GM19397 (cell line): ENCODE data around the gene DCT.

Experiments used
- ATAC-seq: cut with Tn5 transposase; IDR thresholded peaks from one replicate; pipeline ENCODE4 v1.9.1; 2021; ENCODE audit warnings: mild to moderate bottlenecking, moderate library complexity; ENCODE audit not compliant: unreplicated experiment

The DCT gene

DNA sequence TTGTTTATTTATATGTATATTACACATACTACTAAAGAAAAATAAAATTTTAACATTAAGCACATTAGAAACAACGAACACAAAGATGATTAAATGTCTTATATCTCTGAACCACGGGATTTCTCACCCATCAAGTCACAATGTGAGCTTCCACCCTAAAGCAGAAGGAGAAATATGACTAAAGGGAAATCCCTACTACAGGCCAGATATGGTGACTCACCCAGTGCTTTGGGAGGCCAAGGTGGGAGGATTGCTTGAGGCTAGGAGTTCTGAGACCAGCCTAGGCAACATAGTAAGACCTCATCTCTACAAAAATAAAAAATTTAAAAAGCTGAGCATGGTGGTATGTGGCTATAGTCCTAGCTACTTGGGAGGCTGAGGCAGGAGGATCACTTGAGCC, 24.6 kb downstream of the DCT start:
- no peak for ATAC-seq

DNA sequence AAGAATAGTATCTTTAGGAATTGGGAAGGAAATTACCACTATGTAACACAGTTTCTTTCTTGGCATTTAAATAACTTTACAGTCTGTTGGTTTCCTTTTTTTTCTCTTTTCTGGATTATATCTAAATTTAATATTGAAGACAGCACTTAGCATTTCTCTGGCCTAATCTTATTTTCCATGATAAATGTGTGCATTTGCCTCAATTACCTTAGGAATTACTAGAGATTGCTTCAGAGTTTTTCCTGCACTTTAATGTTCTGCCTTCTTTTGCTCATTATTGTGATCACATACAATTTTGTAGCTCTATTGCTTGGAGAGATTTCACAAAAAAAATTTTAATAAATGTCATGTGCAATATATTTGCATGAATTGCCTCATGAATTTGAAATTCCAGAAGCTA, 25.1 kb downstream of the DCT start:
- no peak for ATAC-seq

DNA sequence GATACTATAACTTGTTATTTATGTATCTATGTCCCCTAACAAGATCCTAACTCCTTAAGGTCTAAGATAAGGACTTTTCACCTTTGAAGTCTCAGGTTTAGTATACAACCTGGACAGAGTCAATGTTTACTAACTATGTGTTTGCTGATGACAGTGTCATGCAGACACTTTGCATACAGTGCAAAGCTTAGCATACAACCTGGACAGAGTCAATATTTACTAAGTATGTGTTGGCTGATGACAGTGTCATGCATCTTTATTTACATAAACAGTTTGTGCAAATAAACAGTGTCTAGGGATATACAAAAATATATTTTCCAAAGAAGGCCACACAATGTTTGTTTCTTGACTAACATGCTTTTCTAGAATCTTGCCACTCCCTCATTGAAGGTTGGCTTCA, 34.7 kb downstream of the DCT start:
- no peak for ATAC-seq

DNA sequence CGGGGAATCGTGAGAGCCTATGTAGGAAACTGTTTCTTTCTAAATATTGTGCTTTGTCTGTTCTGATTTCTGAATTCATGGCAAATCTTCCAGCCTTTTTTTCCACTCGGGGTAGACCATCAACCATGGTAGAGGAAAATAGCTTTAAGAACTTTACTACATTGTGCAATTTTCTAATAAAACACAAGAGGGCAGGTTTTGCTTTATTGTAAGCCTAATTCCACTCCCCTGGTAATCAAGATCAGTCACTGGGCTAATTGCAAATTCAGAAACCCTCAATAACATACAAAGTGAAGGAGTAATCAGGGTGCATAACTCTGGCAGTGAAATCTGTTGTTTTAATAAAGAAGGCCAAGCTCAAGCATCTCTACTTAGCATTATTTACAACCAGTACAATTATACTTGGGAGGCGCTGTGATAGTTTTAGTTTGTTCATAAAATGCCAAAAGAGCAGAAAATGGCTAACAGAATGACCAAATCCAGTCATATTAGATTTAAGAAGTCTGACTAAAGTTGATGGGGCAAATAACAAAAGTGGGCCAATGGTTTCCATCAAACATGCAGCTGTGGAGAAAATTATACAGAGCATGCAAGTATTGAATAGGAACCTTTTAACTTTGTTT, 43.8 kb downstream of the DCT start:
- no peak for ATAC-seq

DNA sequence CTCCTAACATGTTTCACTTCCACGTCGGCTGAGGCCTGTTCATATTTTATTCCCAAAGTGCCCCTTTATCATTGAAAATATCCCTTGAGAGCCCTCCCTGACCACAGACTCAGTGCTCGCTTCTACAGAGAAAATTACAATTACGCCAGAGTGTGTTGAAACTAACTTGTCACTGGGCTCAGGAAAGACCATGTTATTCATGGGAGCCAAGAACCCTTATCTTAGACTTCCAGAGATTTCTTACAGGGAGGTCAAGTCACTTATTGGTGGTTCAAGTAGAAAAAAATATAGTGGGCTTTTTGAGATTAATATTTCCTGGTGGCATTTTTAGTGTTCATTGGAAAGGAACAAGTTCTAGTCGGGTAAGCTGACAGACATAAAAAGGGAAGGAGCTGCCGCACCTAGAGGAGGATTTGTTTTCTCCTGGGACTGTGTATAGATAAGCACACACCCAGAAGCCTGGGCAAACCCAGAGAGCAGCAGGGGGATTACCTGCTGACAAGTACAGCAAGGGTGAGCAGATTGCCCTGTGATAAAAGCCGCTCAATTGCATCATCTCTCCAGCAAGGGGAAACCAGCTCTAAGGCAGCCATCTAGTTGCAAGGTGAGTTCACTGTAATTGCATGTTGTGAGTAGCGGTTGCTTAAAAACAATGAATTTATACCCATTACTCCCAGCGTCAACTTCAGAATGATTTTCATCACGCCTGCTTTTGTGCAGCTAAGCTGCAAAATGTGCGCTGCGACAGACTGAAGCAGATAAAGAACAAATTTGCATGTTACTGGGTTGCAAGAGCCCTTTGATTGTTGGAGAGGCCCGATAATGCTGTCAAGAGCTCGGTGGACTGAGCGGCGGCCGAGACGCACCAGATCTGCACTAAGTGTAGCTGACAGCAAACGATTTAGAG, 46.2 kb downstream of the DCT start:
- ATAC-seq = peak; percentile 75

DNA sequence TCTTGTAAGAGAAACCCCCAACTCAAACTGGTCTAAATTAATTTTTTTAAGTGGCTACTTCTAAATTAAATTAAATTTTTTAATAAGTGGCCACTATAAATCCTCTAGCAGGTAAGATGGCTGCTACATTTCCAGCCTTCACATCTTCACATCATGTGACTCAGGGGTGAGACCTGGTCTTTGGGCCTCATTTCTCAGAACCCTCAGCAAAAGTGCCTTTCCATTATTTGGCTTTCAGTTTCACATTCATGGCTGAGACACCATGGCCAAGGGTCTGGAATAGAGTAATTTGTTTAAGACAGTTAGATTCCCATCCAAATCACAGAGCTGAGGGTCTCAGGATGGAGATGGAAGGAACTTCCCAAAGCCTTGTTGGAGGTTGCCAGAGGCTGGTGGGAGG, 47.5 kb downstream of the DCT start:
- no peak for ATAC-seq

DNA sequence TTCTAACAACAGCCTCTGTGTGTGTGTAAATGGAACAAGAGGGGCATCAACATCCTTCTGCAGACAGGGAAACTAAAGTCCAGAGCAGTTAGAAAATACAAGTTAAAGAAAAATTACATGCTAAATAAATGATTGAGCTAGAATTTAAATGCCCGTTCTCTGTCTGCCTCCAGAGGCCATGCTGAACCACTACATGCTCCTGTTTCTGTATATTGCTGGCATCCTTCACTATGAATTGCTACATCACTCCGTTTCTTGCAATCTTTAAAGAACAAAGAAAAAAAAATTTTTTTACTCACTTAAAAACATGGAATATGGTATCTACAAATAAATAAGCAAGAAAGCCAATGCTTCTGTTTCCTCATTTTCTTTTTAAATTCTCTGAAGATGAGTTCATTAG, 47.9 kb downstream of the DCT start:
- no peak for ATAC-seq

DNA sequence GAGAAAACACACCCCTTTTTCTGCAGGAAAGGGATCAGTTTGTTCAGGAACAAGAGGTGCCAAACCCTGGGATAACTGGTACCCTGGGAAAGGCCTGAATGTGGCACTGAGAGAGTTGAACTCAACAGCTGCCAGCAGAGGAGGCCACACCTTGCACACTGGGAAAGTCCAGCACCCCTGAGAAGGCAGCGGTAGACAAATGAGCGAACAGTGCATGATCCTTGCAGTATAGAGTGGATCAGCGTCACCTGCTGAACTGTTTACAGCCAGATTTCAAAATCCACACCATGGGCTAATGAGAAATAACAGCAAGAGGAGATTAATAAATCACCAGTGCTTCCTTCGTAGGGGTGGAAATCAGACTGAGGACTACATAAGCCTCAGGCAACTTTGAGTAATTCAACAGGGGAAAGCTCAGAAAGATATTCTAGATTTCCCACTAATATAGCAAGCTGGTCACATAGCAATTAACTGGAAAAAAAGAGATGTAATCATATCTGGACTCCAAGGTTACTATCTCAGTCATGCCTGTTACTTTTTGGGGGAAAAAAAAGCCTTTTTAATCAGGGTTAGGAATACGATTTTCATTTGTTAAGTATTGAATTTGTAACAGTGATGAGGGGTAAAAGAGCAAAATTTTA, 52.0 kb downstream of the DCT start:
- ATAC-seq = no peak

DNA sequence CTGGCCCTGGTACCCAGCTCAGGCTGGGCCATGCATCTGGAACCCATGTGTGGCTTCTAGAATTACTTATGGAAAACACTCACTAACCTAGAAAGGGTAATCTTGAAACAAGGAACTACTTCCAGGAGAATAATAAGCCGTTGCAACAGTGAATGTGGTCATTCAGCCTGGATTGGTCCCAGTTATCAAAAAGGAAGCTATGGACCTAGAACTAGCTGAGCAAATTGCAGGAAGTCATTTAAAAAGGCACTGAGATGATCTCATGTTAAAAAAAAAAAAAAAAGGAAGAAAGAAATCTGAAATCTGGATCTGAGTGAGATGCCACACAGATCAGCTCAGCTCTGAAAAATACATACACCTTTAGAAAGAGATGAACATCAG, 59.6 kb downstream of the DCT start:
- ATAC-seq = no peak

DNA sequence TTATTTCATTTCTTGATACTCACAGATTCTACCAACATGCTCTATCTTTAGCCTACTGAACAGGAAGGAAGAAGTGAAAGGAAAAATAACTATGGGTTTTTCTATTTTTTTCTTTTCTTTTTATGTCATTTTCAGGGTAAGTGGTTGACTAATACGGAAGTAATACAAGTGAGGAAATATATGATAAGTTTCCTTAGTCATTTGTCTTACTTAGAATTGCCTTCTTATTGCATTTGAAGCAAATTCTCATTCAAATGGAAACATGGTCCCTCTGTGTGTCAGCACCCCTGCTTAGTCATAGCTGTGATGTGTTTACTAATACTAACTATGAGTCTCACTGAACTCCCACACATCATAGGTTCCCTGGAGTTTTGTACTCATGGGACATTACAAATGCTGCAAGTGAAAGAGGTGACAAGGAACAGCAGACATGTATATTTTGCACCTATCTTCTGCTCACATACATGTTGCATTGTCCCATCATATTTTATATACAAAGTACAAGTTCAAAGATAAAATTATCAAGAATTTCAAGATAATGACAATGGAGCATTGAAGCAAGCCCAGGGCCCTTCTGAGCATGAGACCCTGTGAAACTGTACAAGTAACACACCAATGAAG, 60.1 kb downstream of the DCT start:
- no peak for ATAC-seq

DNA sequence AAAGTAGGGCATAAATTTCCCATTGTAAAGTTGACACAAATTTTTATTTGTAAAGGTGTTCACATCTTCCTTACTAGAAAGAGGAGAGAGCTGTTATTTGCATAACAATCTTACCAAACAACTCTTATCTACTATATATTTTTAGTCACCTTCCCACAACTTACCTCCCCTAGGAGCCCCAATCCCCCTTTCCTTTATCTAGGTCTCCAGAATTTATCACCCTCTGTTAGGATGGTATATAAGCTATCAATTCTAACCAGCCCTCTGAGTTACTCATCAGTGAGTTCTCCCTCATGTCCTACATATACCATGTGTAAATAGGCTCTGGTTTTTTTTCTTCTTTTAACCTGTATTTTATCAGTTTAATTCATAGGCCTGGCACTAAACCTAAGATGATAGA, 62.2 kb downstream of the DCT start:
- ATAC-seq = no peak

DNA sequence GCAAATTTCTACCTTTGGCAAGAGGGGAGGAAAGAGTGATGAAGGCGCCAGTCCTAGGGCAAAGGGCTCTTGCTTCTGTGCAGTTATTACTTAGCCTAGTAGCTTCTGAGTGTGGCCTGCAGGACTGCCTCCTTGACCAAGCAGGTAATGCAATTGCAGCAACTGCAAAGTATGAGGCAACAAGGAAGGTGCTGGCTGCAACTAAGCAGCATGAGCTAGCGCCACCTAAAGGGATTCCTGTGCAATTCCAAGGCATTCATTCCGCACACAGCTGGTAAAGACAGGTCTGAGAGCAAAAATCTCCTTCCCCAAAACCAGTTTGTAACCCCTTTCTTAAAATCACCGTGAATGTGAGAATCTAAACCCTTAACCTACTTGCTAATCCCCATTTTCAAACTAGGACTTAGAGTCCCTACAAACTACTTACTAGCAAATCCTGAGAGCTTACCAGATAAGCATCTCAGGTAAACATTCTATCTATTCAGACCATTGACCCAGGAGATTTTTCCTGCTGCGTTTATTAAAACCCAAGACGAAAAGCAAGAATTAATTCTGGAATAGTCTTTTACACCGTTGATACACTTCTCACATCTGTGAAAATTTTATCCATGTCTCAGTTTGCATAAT, 62.9 kb downstream of the DCT start:
- ATAC-seq = no peak

DNA sequence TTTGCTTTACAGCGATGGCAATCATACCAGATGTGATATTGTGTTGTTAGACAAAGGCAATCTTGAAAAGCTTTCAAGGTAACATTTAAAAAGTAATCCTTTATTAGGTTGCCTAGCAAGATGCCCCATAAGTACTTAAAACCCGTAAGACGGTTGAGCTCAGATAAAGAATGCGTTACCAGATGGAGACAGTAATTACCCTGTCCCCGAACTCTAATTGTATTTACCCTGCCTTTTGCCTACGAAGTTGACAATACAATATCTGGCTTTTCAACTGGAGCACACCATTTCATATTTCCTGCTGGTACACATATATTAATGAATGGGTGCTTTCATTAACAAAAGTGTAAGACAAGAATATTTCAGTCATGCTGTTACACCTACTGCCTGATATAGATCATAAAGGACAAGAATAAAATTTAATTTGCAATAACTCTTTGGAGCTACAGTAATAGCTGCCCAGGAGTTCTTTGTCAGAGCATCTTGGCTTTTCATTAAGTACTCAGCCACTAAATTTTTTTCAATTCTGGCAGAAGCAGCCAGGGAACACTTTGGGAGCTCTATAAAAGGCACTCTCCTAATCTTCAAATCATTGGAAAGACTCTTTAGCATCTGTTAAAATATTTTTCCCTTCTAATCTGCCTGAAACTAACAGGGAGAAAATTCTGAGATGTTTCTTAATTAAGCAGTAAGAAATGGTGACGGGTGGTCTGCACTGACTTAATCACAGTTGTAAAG, 63.8 kb downstream of the DCT start:
- no peak for ATAC-seq

DNA sequence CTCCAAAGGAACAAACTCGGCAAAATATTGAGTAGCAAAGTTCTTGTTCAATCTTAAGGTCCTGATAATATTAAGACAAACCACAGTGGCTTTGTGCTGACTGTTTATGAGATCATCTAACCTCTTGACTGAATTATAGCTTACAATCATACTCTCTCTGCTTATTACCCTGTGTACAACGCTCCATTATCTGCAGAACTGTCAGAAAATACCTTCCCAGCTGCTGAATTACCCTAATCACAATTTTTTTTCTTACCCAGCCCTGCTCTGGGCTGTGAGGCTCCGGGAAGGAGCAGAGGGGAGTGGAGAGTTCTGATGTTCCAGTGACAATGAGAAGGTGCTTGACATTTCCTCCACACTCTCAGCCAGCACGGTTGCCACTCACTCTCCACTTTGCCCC, 64.8 kb downstream of the DCT start:
- no peak for ATAC-seq

DNA sequence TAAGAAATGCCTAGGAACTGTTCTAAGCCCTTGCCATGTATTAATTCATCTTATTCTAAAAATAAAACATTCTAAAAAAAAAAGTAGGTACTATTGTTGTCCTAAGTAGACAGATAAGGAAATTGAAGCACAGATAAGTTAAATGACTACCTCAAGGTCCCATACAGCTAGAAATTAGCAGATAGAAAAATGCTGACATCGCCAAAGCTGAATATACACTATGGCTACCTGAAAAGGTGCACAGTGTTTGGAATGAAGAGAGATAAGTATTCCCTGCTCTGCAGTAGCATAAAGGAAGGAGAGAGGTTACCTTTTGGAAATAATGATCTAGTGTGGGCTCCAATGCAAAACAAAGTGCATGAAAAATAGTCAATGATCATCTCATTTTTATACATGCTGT, 65.3 kb downstream of the DCT start:
- no peak for ATAC-seq

DNA sequence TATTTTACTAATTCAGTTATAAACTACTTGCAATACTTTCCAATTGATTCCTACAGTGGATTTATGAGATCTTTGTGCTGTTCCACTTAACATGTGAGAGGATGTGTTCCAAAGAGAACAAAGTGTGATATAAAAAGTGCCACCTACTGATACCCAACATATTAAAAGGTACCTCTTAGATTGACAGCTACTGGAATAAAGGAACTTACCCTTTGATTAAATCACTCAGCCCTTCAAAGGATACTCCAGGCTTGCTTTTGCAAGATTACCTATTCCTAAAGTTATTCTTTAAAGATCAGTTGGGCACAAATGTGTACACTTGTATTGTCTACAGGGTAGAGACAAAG, 65.9 kb downstream of the DCT start:
- ATAC-seq = no peak

DNA sequence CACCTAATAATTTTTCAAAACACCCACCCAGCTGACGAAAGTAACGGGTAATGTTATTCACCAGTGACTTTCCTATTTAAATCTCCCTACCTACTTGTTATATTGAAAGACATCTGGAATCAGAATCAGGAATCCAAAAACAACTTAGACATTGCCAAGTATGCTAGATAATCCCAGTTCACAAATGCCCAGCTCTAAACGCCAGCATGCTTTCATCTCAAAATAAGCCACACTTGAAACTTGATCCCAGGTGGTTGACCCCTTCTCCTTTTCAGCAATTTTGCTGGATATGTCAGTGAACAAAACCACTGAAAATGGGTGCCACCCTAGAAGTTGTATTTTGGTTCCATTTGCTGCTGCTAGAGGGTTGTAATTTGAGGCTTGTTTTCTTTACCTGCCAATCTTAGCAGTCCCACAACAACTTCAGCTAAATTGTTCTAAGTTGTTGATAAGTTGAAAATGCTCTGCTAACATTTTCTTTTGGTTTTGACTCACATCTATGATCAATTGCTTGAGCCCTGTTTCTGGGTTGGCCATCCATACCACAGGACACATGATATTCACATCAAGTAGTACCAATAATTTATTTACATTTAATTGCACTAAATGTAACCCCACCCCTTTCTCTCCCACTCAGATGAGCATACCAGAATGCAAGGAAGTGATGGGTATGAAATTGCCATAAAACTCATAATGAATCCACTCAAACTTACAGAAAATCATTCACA, 66.4 kb downstream of the DCT start:
- ATAC-seq = no peak

DNA sequence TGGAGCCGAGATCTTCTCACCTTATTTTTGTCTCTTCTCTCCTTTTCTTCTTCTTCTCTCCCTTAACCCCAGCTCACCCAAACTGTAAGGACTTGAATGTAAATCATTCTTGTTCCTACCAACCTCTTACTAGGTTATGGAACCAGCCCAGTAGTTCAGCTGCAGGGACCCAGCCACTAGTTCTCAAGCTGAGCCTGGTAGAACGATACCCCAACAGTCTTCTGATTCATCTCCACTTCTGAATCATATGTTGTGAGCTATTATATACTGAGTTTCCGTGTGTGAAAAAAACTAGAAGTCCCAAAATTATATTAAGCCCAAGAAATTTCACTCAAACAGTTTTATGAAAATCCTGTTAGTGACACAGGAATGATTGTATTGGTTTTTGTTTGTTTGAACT, 67.7 kb downstream of the DCT start:
- no peak for ATAC-seq

DNA sequence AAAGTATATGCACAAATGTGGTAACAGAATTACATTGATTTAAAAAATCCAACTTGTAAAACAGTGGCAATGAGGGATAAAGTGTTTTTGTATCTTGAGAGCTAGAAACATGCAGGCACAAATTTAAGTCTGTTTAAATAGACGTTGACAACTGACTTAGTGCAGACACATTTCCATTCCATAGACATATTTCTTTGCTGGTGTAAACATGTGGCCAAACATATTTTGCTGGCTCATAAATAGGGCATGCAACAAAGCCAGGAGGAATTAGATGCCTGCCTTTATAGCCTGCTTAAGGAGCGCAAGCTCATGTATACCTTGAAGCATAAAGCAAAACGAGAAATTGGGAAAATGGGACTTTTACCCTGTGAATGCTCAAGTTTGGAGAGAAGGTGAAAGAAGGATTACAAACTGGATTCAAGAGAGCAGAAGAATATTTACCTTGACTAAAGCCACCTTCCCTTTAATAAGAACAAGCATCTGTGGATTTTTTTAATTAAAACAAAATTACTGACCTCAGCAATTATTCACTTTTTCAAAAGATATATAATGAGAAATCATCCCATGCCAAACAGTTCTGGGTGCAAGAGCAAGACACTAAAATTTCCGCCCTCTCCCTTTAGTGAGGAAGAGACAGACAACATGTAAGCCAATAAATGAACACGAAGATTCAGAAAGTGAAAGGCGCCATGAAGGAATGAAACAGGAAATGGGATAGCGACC, 71.0 kb downstream of the DCT start:
- no peak for ATAC-seq
